SK-N-SH treated with all-trans-retinoic acid at 6 μM for 48 hours (cell line): Measurements from ENCODE around the gene CRACR2A.

Source experiments
- CSDC2 ChIP-seq: fragments of 250-450 bp; sonication (Bioruptor Pico); IDR thresholded peaks from 2 replicates; pipeline ENCODE4 v1.5.0; 2020; ENCODE audit warnings: mild to moderate bottlenecking, moderate library complexity
- TOX ChIP-seq: fragments of 250-450 bp; sonication (Bioruptor Pico); IDR thresholded peaks from 2 replicates; pipeline ENCODE4 v1.8.0; 2021; ENCODE audit warnings: mild to moderate bottlenecking, moderate library complexity, borderline replicate concordance
- TF ChIP-seq, protein P1 (sequence below): fragments of 250-450 bp; sonication (Bioruptor Pico); IDR thresholded peaks from 2 replicates; pipeline ENCODE4 v1.8.0; 2020; ENCODE audit warnings: mild to moderate bottlenecking, moderate library complexity, borderline replicate concordance

DNA sequence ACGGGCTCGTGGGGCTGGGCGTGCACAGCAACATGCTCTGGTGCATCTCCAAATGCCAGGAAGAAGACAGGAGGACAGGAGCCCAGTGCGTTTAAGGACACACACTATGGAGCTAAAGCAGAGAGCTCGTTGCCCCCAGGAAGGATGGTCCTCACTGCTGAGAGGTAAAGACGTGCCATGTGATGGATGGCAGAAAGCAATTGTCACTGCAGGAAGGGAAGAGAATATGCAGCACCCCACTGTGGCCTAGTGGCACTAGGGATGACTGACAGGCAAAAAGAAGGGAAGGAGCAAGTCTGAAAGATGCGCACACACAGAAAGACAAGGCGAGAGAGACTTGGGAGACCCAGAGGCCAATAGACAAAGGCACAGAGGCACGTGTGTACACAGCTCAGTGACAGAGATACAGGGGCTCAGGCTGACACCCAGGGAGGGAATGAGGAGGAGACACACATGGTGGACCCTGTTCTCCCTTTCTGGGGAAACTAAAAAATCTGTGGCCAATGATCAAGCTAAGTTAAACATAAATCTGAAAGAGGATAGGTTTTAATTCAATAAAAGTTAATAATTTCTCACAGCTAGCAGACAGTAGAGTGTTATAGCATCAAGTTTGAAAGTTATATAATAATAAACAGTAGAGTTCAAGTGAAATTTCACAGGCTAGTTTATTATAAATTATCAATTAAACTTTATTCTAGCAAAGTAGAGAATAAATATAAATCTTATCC is 78.8 kb downstream of the CRACR2A start:
- TF ChIP-seq CSDC2 (CRISPR knock-in tag) (no peak), TOX (no peak)
- TF ChIP-seq, protein P1, sequence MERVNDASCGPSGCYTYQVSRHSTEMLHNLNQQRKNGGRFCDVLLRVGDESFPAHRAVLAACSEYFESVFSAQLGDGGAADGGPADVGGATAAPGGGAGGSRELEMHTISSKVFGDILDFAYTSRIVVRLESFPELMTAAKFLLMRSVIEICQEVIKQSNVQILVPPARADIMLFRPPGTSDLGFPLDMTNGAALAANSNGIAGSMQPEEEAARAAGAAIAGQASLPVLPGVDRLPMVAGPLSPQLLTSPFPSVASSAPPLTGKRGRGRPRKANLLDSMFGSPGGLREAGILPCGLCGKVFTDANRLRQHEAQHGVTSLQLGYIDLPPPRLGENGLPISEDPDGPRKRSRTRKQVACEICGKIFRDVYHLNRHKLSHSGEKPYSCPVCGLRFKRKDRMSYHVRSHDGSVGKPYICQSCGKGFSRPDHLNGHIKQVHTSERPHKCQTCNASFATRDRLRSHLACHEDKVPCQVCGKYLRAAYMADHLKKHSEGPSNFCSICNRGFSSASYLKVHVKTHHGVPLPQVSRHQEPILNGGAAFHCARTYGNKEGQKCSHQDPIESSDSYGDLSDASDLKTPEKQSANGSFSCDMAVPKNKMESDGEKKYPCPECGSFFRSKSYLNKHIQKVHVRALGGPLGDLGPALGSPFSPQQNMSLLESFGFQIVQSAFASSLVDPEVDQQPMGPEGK (CRISPR knock-in tag), result no peak
